OCI-LY7 (cell line): ENCODE data around the gene ARHGEF16. TPM values are rescaled to one million over a fixed set of nuclear protein-coding genes. Genes with fewer than 3 reads are reported as not detected.

Source experiments
- BruUV-seq: library from RNA; stranded (reverse); fragments of 400-500 nt; replicated peaks from 2 replicates; lab custom pipeline; 2021; lab: Mats Ljungman, UMichigan
- CTCF ChIA-PET: fragments of 300-600 bp; sonication (Branson Sonifier 250); formaldehyde crosslinking; loops from one replicate; lab custom pipeline; 2022; ENCODE audit warnings: antibody characterized with exemption; ENCODE audit not compliant: unreplicated experiment; lab: Charles Lee
- POLR2A ChIA-PET: fragments of 300-600 bp; sonication (Branson Sonifier 250); formaldehyde crosslinking; loops from one replicate; lab custom pipeline; 2022; ENCODE audit warnings: antibody characterized with exemption; lab: Charles Lee
- DNase-seq: peaks from one replicate; pipeline ENCODE4 v3.0.0-alpha.2; 2015; ENCODE audit warnings: low spot score
- H2AFZ ChIP-seq: fragments of 200-600 bp; sonication (generic), shearing (Covaris generic); 2 replicates; pipeline ENCODE4 v1.6.1; 2014; ENCODE audit warnings: mild to moderate bottlenecking, antibody characterized with exemption, low read length, moderate library complexity
- H3K27ac ChIP-seq: fragments of 200-600 bp; sonication (generic); 2 replicates; pipeline ENCODE4 v1.5.1; 2014; ENCODE audit warnings: mixed run types, low read depth, mild to moderate bottlenecking, moderate library complexity, low read length, inconsistent platforms; ENCODE audit not compliant: poor library complexity, severe bottlenecking
- H3K36me3 ChIP-seq: fragments of 200-600 bp; sonication (generic); 2 replicates; pipeline ENCODE4 v1.6.1; 2014; ENCODE audit warnings: mild to moderate bottlenecking, antibody characterized with exemption, low read length, moderate library complexity, mixed read lengths; ENCODE audit not compliant: insufficient read depth
- H3K4me1 ChIP-seq: fragments of 200-600 bp; sonication (generic); 2 replicates; pipeline ENCODE4 v1.5.1; 2014; ENCODE audit warnings: mild to moderate bottlenecking, low read length; ENCODE audit not compliant: insufficient read depth, poor library complexity, severe bottlenecking
- H3K4me2 ChIP-seq: fragments of 200-600 bp; sonication (generic); 2 replicates; pipeline ENCODE4 v1.6.1; 2014; ENCODE audit warnings: mild to moderate bottlenecking, low read length
- H3K4me3 ChIP-seq: fragments of 200-600 bp; sonication (generic); 2 replicates; pipeline ENCODE4 v1.5.1; 2014; ENCODE audit warnings: mild to moderate bottlenecking, low read depth, low read length; ENCODE audit not compliant: poor library complexity, severe bottlenecking
- H3K79me2 ChIP-seq: fragments of 200-600 bp; sonication (generic); 2 replicates; pipeline ENCODE4 v1.6.1; 2016; ENCODE audit warnings: low read depth, mild to moderate bottlenecking, low read length, moderate library complexity, mixed read lengths; ENCODE audit not compliant: insufficient read depth
- H3K9me2 ChIP-seq: fragments of 200-600 bp; sonication (generic); 2 replicates; pipeline ENCODE4 v1.6.1; 2016; ENCODE audit warnings: mild to moderate bottlenecking, low read length, mixed read lengths; ENCODE audit not compliant: insufficient read depth
- H3K9me3 ChIP-seq: fragments of 200-600 bp; sonication (generic); 2 replicates; pipeline ENCODE4 v1.6.1; 2014; ENCODE audit warnings: mild to moderate bottlenecking, mixed run types, low read length, mixed read lengths
- H4K20me1 ChIP-seq: fragments of 200-600 bp; sonication (generic); 2 replicates; pipeline ENCODE4 v1.6.1; 2014; ENCODE audit warnings: mild to moderate bottlenecking, antibody characterized with exemption, low read length, moderate library complexity, mixed read lengths; ENCODE audit not compliant: insufficient read depth
- CTCF ChIP-seq: fragments of 200-600 bp; sonication (generic); conservative IDR thresholded peaks from 2 replicates; pipeline ENCODE4 v1.5.1; 2014; ENCODE audit warnings: mild to moderate bottlenecking, antibody characterized with exemption, low read length, moderate library complexity, mixed read lengths
- EZH2phosphoT487 ChIP-seq: fragments of 200-600 bp; sonication (generic); IDR thresholded peaks from 2 replicates; pipeline ENCODE4 v1.6.1; 2018; ENCODE audit warnings: low read depth, borderline replicate concordance, mild to moderate bottlenecking, mixed run types, antibody characterized with exemption, low read length, moderate library complexity, mixed read lengths
- intact Hi-C: fragments of 100-400 bp; cut with micrococcal nuclease; formaldehyde crosslinking; loops from one replicate; pipeline ENCODE4 v1.10.0; 2022; ENCODE audit not compliant: unreplicated experiment
- total RNA-seq, 2 experiments: library from RNA; depleted of rRNA in 1 of 2; stranded (reverse); fragments of >200 nt in 1 of 2; shearing (Covaris generic) in 1 of 2; gene quantifications; 2 replicates each; pipeline ENCODE4 v1.2.3, GENCODE V29; 2014 to 2022

Gene ARHGEF16
- total RNA-seq, 2 experiments from 2014 or later, result not detected

GRCh38 chr1:3468236-3469103, 14.0 kb downstream of the ARHGEF16 start:
- Histone ChIP-seq H3K79me2 (no peaks in the 10 kb centered on the region), H3K4me2 (no peak overlapping the region), H3K4me1 (no peaks in the 10 kb centered on the region), H3K9me3 (no peaks in the 10 kb centered on the region), H3K27ac (no peak overlapping the region), H3K36me3 (no peaks in the 10 kb centered on the region), H2AFZ (no peak overlapping the region), H4K20me1 (no peaks in the 10 kb centered on the region), H3K4me3 (no peak overlapping the region), H3K9me2 (no peaks in the 10 kb centered on the region)
- BruUV-seq, result no TSS peak
- ChIA-PET CTCF (no interaction called here), POLR2A (no interaction called here)
- intact Hi-C loops, result no loop called here
- DNase-seq, result no peak
- TF ChIP-seq CTCF, result no peak
- no peak for TF ChIP-seq EZH2phosphoT487

DNA sequence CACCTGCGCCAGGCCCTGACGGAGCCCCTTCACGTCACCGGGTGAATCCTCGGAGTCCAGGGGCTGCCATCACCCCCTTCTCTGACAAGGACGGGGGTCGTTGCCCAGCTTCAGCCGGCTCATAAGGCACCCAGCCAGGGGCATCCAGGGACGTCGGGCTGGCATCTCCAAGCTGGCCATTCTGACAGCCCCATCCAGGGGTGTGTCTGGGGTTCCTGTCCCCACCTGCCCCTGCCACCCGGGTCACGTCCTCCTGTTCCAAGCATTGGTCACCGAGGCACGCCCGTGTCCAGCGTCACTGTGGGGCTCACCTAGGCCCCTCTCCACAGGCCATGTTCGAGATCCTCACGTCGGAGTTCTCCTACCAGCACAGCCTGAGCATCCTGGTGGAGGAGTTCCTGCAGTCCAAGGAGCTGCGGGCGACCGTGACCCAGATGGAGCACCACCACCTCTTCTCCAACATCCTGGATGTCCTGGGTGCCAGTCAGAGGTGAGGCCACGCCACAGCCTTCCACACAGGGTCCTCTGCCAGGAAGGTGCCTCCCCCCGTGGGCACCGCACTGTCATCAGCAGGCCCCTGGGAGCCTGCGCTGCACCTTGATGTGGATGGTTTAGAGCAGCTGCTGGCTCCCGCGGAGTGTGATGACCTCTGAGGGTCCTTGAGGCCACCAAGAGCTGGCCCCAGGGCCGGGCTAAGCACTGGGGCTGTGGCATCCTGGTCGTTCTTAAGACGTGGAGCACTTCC, 14.8 kb downstream of the ARHGEF16 start:
- Histone ChIP-seq H3K4me3 (no peak overlapping the region), H3K9me2 (no peaks in the 10 kb centered on the region), H3K79me2 (no peaks in the 10 kb centered on the region), H3K27ac (no peak overlapping the region), H3K4me2 (no peak overlapping the region), H3K9me3 (no peaks in the 10 kb centered on the region), H3K4me1 (no peaks in the 10 kb centered on the region), H2AFZ (no peak overlapping the region), H3K36me3 (no peaks in the 10 kb centered on the region), H4K20me1 (no peaks in the 10 kb centered on the region)
- CTCF ChIA-PET, result interaction anchor here (0.6 kb wide), 1 partner anchor 293 kb away, joined by 3 read pairs; no protein-coding TSS in a partner anchor
- no peak for DNase-seq
- POLR2A ChIA-PET, result interaction anchor here (0.6 kb wide), 1 partner anchor 16 kb away, joined by 3 read pairs; no protein-coding TSS in a partner anchor
- TF ChIP-seq CTCF, result no peak
- no peak for TF ChIP-seq EZH2phosphoT487
- intact Hi-C loops, result no loop called here
- BruUV-seq, result no TSS peak
